Measurements from ENCODE around the gene PEAR1.

DNA sequence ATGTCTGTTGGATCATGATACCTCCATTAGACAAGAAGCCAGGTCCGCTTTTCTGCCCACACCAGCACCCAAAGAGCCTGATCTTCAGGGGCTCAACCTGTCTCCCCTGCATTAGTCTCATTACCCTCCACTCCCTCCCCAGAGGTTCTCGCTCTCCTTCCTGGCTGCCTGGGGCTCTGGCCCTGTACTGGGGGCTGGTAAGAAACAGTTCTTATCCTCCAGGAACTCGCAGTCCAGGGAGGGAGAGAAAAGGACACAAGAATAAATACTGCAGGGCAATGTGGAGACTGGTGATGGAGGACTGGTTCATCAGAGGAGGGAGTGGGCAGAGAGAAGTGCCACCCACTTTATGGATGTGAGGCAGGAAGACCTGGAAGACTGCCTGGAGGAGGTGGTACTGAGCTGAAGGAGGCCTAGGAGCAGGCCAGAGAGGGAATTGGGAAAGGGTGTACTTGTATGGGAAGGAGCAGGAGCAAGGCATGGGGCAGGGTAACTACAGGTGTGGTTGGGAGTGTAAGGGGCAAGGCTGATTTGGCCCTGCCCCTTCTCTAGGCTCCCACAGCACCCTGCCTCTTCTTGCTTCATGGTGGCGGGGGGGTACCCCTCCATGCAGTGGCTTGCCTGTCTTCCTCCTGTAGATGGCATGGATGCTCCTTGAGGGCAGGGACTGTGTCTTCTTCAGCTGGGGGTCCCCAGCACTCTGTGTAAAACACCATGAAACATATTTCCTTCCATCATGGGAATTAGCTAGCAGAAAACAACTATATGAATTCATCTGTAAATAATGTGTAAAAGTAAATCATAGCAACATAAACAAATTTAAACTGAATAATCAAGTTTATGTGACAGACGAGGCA is 31.9 kb downstream of the PEAR1 start:
- TF ChIP-seq, protein P1, sequence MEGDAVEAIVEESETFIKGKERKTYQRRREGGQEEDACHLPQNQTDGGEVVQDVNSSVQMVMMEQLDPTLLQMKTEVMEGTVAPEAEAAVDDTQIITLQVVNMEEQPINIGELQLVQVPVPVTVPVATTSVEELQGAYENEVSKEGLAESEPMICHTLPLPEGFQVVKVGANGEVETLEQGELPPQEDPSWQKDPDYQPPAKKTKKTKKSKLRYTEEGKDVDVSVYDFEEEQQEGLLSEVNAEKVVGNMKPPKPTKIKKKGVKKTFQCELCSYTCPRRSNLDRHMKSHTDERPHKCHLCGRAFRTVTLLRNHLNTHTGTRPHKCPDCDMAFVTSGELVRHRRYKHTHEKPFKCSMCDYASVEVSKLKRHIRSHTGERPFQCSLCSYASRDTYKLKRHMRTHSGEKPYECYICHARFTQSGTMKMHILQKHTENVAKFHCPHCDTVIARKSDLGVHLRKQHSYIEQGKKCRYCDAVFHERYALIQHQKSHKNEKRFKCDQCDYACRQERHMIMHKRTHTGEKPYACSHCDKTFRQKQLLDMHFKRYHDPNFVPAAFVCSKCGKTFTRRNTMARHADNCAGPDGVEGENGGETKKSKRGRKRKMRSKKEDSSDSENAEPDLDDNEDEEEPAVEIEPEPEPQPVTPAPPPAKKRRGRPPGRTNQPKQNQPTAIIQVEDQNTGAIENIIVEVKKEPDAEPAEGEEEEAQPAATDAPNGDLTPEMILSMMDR (IDR thresholded peaks at IDR 0.05): no peak
- TF ChIP-seq POLR2A (IDR thresholded peaks at IDR 0.05): no peak

Measured in thyroid gland (tissue), 4 donors.